Effector memory CD4-positive, alpha-beta T cell (primary cell): Measurements from ENCODE around the gene ATG101.
"Not testable (repeated sequence)": the region's sequence is repeated elsewhere in the genome, so short reads cannot be mapped to it uniquely, and the experiment has no call there.

ENCODE experiments used
- DNase-seq, 3 donors: peaks; one replicate each; pipeline ENCODE4 v3.0.0-alpha.2; 2020
- H3K27ac ChIP-seq: 2 replicates; pipeline ENCODE4 v1.7.0; 2013; ENCODE audit warnings: mild to moderate bottlenecking, low read length, moderate library complexity; ENCODE audit not compliant: insufficient read depth, poor library complexity, severe bottlenecking
- H3K27me3 ChIP-seq: replicated peaks from 2 replicates; pipeline ENCODE4 v1.7.0; 2013; ENCODE audit warnings: mild to moderate bottlenecking, low read length; ENCODE audit not compliant: insufficient read depth, control insufficient read depth, poor library complexity, severe bottlenecking
- H3K36me3 ChIP-seq: 2 replicates; pipeline ENCODE4 v1.7.0; 2013; ENCODE audit warnings: mild to moderate bottlenecking, low read length, moderate library complexity; ENCODE audit not compliant: control insufficient read depth, insufficient read depth
- H3K4me1 ChIP-seq: 2 replicates; pipeline ENCODE4 v1.7.0; 2013; ENCODE audit warnings: low read length, mild to moderate bottlenecking; ENCODE audit not compliant: control insufficient read depth, insufficient read depth, poor library complexity, severe bottlenecking
- H3K4me3 ChIP-seq: 2 replicates; pipeline ENCODE4 v1.7.0; 2013; ENCODE audit warnings: low read length, low read depth, mild to moderate bottlenecking; ENCODE audit not compliant: insufficient read depth, poor library complexity, severe bottlenecking
- H3K9me3 ChIP-seq: 2 replicates; pipeline ENCODE4 v1.7.0; 2013; ENCODE audit warnings: mild to moderate bottlenecking, low read length, moderate library complexity; ENCODE audit not compliant: control insufficient read depth

The ATG101 gene

DNA sequence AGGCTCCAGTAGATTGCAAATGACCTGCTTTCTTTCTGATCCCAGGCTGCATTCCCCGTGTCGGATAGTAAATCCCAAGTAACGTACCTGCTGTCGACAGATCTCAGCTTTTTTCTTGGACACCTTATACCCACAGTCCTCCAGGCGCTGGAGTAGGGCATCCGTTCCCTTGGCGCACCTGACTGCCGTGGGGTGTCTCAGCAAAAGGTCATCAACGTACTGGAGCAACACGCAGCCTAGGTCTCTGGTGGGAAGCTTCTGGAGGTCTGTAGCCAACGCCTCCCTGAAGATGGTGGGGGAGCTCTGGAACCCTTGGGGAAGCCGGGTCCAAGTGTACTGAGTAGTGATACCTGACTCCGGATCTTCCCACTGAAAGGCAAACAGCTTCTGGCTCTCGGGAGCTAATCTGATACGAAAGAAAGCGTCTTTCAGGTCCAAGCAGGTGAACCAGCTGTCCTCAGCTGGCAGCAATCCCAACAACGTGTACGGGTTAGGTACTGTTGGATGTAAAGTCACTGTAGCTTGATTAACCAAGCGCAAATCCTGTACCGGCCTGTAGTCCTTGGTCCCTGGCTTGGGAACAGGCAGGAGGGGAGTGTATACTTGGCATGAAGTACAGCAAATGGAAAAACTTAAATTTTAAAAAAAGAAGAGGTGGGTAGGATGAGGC, 48.2 kb downstream of the ATG101 start:
- not testable (repeated sequence) for H3K9me3 ChIP-seq, H3K4me3 ChIP-seq, H3K4me1 ChIP-seq, H3K36me3 ChIP-seq, DNase-seq, H3K27me3 ChIP-seq, H3K27ac ChIP-seq

GRCh38 chr12:52119398-52120254, 49.8 kb downstream of the ATG101 start:
- peak in 1 of 3 donors; percentile 26 for DNase-seq
- Histone ChIP-seq H3K4me1 (peaks cover 2% of the 10 kb centered on the region), H3K27ac (no peak overlapping the region), H3K4me3 (no peak overlapping the region), H3K9me3 (no peaks in the 10 kb centered on the region), H3K36me3 (no peaks in the 10 kb centered on the region), H3K27me3 (peaks cover 5% of the 10 kb centered on the region)

GRCh38 chr12:52120951-52121823, 51.4 kb downstream of the ATG101 start:
- Histone ChIP-seq H3K27ac (no peak overlapping the region), H3K27me3 (peaks cover 5% of the 10 kb centered on the region), H3K36me3 (no peaks in the 10 kb centered on the region), H3K4me3 (no peak overlapping the region), H3K9me3 (no peaks in the 10 kb centered on the region), H3K4me1 (peaks cover 2% of the 10 kb centered on the region)
- DNase-seq, result no peak

DNA sequence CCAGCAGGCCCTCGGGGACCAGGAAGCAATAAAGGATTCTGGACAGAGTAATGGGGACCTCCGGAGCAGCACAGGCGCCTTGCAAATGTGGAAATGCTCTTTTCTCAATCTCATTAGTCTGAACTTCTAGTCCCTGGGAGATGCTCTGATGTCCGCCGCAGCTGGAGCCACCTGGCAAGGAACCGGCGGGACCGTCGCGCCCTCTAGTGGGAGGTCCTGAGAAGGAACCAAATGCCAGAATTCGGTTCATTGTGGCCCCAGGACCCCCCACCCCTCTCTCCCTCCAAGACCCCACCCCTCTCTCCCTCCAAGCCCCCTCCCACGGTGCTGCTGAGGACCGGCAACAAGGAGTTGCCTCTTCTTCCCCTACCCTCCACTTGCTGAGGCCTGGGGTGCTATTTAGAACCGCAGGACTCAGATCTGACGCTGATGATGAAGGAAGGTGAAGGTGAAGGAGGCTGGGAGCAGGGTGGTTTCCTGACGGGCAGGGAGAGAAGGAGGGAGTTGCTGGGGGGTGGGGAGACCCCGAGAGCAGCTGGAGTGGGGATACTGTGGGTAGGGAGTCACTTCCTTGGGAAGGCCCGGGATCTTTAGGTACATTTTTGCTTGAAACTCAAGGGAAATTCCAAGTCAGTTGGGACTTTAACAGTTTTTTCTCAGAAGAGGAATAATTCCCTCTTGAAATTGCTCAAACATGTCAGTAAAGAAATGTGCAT, 52.2 kb downstream of the ATG101 start:
- H3K27me3 ChIP-seq, result peaks cover 9% of the 10 kb centered on the region

DNA sequence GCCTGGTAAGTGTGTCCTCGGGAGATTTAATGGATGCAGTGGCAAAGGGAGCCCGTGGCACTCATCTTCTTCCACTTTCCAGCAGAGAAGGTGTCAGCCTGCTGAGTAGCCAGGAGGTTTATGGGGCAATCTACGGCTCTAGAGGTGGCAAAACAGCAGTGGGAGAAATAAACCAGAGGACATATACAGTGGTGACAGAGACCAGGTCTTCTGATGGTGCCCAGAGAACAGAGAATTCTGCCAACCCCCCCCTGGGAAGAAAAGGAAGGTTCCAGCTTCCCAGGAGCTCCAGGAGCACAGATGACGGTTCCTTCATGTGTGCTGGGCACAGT, 52.7 kb downstream of the ATG101 start:
- H3K27me3 ChIP-seq, result peaks cover 9% of the 10 kb centered on the region
- no peaks in the 10 kb centered on the region for H3K4me1 ChIP-seq
- H3K36me3 ChIP-seq, result no peaks in the 10 kb centered on the region
- no peak for DNase-seq
- H3K27ac ChIP-seq, result no peak overlapping the region
- H3K9me3 ChIP-seq, result no peaks in the 10 kb centered on the region
- no peak overlapping the region for H3K4me3 ChIP-seq

More for the DNA sequence above, 52.2 kb downstream of the ATG101 start:
- DNase-seq, result peak; percentile 18 to 38 (median 27)
- no peaks in the 10 kb centered on the region for H3K9me3 ChIP-seq
- H3K27ac ChIP-seq, result no peak overlapping the region
- no peaks in the 10 kb centered on the region for H3K4me1 ChIP-seq
- H3K36me3 ChIP-seq, result no peaks in the 10 kb centered on the region
- H3K4me3 ChIP-seq, result no peak overlapping the region

DNA sequence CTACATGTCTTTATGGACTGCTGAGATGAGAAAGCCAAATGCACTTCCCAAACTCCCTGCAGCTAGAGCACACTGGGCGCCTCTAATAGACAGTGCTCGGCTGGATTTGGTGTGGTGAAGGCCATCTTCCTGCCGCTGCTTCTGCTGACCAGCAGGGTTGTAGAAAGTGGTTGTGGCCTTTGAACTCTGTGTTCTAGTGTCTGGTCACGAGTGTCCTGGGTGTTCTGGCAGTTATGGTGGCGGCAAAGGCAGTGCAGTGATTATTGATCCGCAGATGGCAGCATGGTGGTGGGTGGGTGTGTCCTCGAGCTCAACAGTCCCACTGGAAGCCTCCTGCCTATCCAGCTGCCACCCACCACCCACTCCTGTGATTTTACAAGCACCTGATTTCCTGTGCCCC, 53.1 kb downstream of the ATG101 start:
- Histone ChIP-seq H3K4me3 (no peak overlapping the region), H3K9me3 (no peaks in the 10 kb centered on the region), H3K36me3 (no peaks in the 10 kb centered on the region), H3K27ac (no peak overlapping the region), H3K27me3 (peaks cover 9% of the 10 kb centered on the region), H3K4me1 (no peaks in the 10 kb centered on the region)
- no peak for DNase-seq

- Histone ChIP-seq H3K36me3 (no peaks in the 10 kb centered on the region), H3K4me1 (no peaks in the 10 kb centered on the region), H3K27ac (no peak overlapping the region), H3K9me3 (no peaks in the 10 kb centered on the region), H3K27me3 (peaks cover 9% of the 10 kb centered on the region), H3K4me3 (no peak overlapping the region)
- DNase-seq, result no peak
These were observed 53.9 kb downstream of the ATG101 start for GRCh38 chr12:52123487-52124186.

- Histone ChIP-seq H3K27me3 (peaks cover 9% of the 10 kb centered on the region), H3K27ac (no peak overlapping the region)
- DNase-seq, result no peak
These were observed 55.7 kb downstream of the ATG101 start for GRCh38 chr12:52125476-52125900.

GRCh38 chr12:52126050-52126604, 56.3 kb downstream of the ATG101 start:
- no peaks in the 10 kb centered on the region for H3K4me1 ChIP-seq
- DNase-seq, result no peak
- no peak overlapping the region for H3K27ac ChIP-seq
- no peaks in the 10 kb centered on the region for H3K9me3 ChIP-seq
- peaks cover 9% of the 10 kb centered on the region for H3K27me3 ChIP-seq
- H3K4me3 ChIP-seq, result no peak overlapping the region
- no peaks in the 10 kb centered on the region for H3K36me3 ChIP-seq

More at GRCh38 chr12:52125476-52125900, 55.7 kb downstream of the ATG101 start:
- Histone ChIP-seq H3K9me3 (no peaks in the 10 kb centered on the region), H3K36me3 (no peaks in the 10 kb centered on the region), H3K4me3 (no peak overlapping the region), H3K4me1 (no peaks in the 10 kb centered on the region)
